HG03460 (cell line): ENCODE measurements around the gene TFF3.
"Not testable (repeated sequence)": the region's sequence is repeated elsewhere in the genome, so short reads cannot be mapped to it uniquely, and the experiment has no call there.

ENCODE experiments used
- ATAC-seq: cut with Tn5 transposase; IDR thresholded peaks from one replicate; pipeline ENCODE4 v1.9.1; 2021; ENCODE audit not compliant: unreplicated experiment

TFF3 gene

GRCh38 chr21:42306366-42307035, 8.7 kb downstream of the TFF3 start:
- no peak for ATAC-seq

GRCh38 chr21:42305707-42306147, 9.5 kb downstream of the TFF3 start:
- no peak for ATAC-seq

GRCh38 chr21:42304556-42305454, 10.4 kb downstream of the TFF3 start:
- no peak for ATAC-seq

- ATAC-seq, result no peak
Observed at GRCh38 chr21:42303443-42303842, 11.8 kb downstream of the TFF3 start.

- ATAC-seq, result no peak
Observed at GRCh38 chr21:42302794-42303193, 12.4 kb downstream of the TFF3 start.

GRCh38 chr21:42302076-42302650, 13.0 kb downstream of the TFF3 start:
- ATAC-seq, result no peak

- no peak for ATAC-seq
Observed at GRCh38 chr21:42301371-42302075, 13.7 kb downstream of the TFF3 start.

GRCh38 chr21:42300956-42301355, 14.3 kb downstream of the TFF3 start:
- no peak for ATAC-seq

- no peak for ATAC-seq
Observed at GRCh38 chr21:42300045-42300583, 15.1 kb downstream of the TFF3 start.

GRCh38 chr21:42299324-42300044, 15.7 kb downstream of the TFF3 start:
- no peak for ATAC-seq

GRCh38 chr21:42298657-42299056, 16.6 kb downstream of the TFF3 start:
- no peak for ATAC-seq

- no peak for ATAC-seq
Observed at GRCh38 chr21:42298237-42298636, 17.0 kb downstream of the TFF3 start.

- ATAC-seq, result no peak
Observed at GRCh38 chr21:42297377-42297776, 17.8 kb downstream of the TFF3 start.

GRCh38 chr21:42296501-42296900, 18.7 kb downstream of the TFF3 start:
- ATAC-seq, result no peak

GRCh38 chr21:42295845-42296244, 19.4 kb downstream of the TFF3 start:
- ATAC-seq, result no peak

- no peak for ATAC-seq
Observed at GRCh38 chr21:42294273-42294880, 20.8 kb downstream of the TFF3 start.

GRCh38 chr21:42293649-42294272, 21.4 kb downstream of the TFF3 start:
- ATAC-seq, result no peak

- not testable (repeated sequence) for ATAC-seq
Observed at GRCh38 chr21:42292563-42293142, 22.6 kb downstream of the TFF3 start.
